DMS53 treated with DMSO at 0.1 percent for 48 hours (cell line): ENCODE results near the gene KRTAP20-2.

Source experiments
- DNase-seq: peaks from one replicate; lab custom pipeline; 2025; ENCODE audit not compliant: unreplicated experiment; lab: John Stamatoyannopoulos, UW

Gene KRTAP20-2

GRCh38 chr21:30634906-30635305 lies at the start of gene KRTAP20-2:
KRTAP20-2 (plus strand) TSS chr21:30635206; CDS start chr21:30635264, 58 bp downstream.
- DNase-seq, result no peak

GRCh38 chr21:30590297-30590696 lies 44.7 kb upstream of the KRTAP20-2 start, which contains the start of gene KRTAP22-2:
KRTAP22-2 (minus strand) TSS chr21:30590397.
- DNase-seq, result no peak

- no peak for DNase-seq
These were observed 42.9 kb upstream of the KRTAP20-2 start, which contains the start of gene KRTAP6-3 for GRCh38 chr21:30592140-30592539. KRTAP6-3 (plus strand) TSS chr21:30592440; CDS start chr21:30592446, 6 bp downstream.

GRCh38 chr21:30598802-30599201 lies 36.2 kb upstream of the KRTAP20-2 start, which contains the start of gene KRTAP6-2:
KRTAP6-2 (minus strand) TSS chr21:30598902; CDS start chr21:30598874, 28 bp downstream.
- no peak for DNase-seq

GRCh38 chr21:30600787-30601186 lies 34.2 kb upstream of the KRTAP20-2 start, which contains the start of gene KRTAP22-1:
KRTAP22-1 (plus strand) TSS chr21:30601087.
- no peak for DNase-seq

- no peak for DNase-seq
These were observed 29.0 kb upstream of the KRTAP20-2 start for GRCh38 chr21:30605968-30606367.

- DNase-seq, result no peak
These were observed 22.9 kb upstream of the KRTAP20-2 start for GRCh38 chr21:30612132-30612531.

GRCh38 chr21:30613836-30614235 lies 21.2 kb upstream of the KRTAP20-2 start, which contains the start of gene KRTAP6-1:
KRTAP6-1 (minus strand) TSS chr21:30613930; CDS start chr21:30613904, 26 bp downstream.
- no peak for DNase-seq

- DNase-seq, result no peak
These were observed 19.8 kb upstream of the KRTAP20-2 start for GRCh38 chr21:30615199-30615598.

- no peak for DNase-seq
These were observed 18.9 kb upstream of the KRTAP20-2 start, which contains the start of gene KRTAP20-1 for GRCh38 chr21:30616125-30616524. KRTAP20-1 (plus strand) TSS chr21:30616425; CDS start chr21:30616455, 30 bp downstream.

GRCh38 chr21:30620080-30620479 lies 14.9 kb upstream of the KRTAP20-2 start:
- no peak for DNase-seq

- DNase-seq, result no peak
These were observed 14.5 kb upstream of the KRTAP20-2 start, which contains the start of gene KRTAP20-4 for GRCh38 chr21:30620522-30620921. KRTAP20-4 (plus strand) TSS chr21:30620627.

- DNase-seq, result no peak
These were observed 11.6 kb upstream of the KRTAP20-2 start for GRCh38 chr21:30623362-30623761.

GRCh38 chr21:30625449-30626165 lies 9.4 kb upstream of the KRTAP20-2 start:
- no peak for DNase-seq

- DNase-seq, result no peak
These were observed 6.9 kb upstream of the KRTAP20-2 start for GRCh38 chr21:30628109-30628508.

GRCh38 chr21:30629200-30629599 lies 5.8 kb upstream of the KRTAP20-2 start:
- no peak for DNase-seq

- no peak for DNase-seq
These were observed 3.7 kb downstream of the KRTAP20-2 start for GRCh38 chr21:30638686-30639085.

- DNase-seq, result no peak
These were observed 7.6 kb downstream of the KRTAP20-2 start, which contains the start of gene KRTAP20-3 for GRCh38 chr21:30642564-30642963. KRTAP20-3 (plus strand) TSS chr21:30642864.

GRCh38 chr21:30646904-30647414 lies 12.0 kb downstream of the KRTAP20-2 start:
- DNase-seq, result no peak

GRCh38 chr21:30652891-30653290 lies 17.9 kb downstream of the KRTAP20-2 start:
- DNase-seq, result no peak

GRCh38 chr21:30668776-30669175 lies 33.8 kb downstream of the KRTAP20-2 start:
- no peak for DNase-seq
